Activated CD8-positive, alpha-beta memory T cell treated with anti-CD3 and anti-CD28 coated beads for 4 hours (primary cell): ENCODE measurements around the gene ZNF285.
"Not testable (repeated sequence)": the region's sequence is repeated elsewhere in the genome, so short reads cannot be mapped to it uniquely, and the experiment has no call there.

Experiments
- DNase-seq, 2 donors: peaks; one replicate each; pipeline ENCODE4 v3.0.0-alpha.2; 2020; ENCODE audit warnings: low read depth in 2 of 2

The ZNF285 gene

DNA sequence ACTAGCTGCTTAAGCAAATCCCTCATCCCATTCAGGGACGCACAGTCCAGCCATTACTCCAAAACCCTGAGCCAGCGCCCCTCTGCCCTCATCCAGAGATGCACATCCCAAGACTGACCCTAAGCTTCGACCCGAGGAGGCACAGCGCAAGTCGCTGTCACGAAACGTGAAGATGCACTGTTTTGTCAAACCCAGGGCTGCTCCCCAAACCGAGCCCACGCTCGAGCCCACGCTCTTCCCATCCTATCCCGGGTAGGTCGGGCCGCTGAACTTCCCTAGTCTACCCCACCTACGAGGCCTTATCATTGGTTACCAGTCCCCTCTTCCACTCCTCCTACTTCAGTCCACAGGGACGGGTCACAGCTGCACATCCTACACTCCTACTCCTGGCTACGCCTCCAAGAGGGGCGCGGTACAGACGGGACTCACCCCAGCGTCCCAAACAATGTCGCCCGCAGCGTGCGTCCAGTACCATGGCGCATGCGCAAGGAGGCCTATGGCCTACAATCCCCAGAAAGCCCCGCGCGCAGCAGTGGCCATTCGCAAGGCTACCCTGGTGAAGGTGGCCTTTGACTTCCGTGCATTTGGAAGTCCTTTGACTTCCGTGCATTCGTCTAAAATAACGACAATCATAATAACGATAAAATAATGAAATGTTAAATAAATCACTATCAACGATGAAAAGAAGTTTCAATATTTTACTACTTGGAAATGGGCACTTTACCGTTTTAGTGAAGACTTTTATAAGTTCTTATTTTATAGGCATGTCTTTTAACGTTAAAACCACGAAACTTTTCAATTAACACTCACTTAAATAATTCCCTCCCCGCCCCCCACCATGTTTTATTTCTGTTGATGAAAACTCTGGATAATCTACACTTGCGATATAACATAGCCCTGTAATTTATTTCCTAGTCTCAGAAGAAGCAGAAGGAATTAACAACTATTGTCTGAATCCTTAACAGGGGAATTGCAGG, at the start of gene ZNF285:
Gene ZNF285, minus strand, starts transcription at position 470 of the 977 bp plus-strand sequence. CDS start 4,395 bp downstream, outside the sequence.
- peak; percentile 48 to 58 for DNase-seq

GRCh38 chr19:44447916-44448674, 46.7 kb upstream of the ZNF285 start, which contains the start of gene ZNF229:
Gene ZNF229 (minus strand): TSS chr19:44448472. CDS start chr19:44442847, 5,625 bp downstream.
- peak; percentile 18 to 55 for DNase-seq

- DNase-seq = no peak
Observed at GRCh38 chr19:44438441-44438840, 37.0 kb upstream of the ZNF285 start.

DNA sequence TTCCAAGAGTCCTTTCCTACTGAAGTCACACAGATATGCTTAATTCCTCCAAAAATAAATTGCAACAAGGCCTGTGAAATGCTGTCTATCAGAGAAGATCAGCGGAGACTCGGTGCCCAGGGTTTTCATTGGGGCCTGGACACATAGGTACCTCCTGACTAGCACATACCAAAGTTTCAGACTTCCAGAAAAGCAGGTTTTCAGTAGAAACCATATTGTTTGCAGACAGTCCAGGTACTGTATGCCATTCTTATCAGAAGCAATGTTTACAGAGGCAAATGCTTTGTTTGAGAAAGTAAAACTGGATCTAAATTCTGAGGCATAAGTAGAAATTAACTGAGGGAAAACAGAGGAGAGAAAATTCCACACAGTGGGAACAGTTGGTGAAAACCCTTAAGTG, 34.0 kb upstream of the ZNF285 start:
- DNase-seq = no peak

DNA sequence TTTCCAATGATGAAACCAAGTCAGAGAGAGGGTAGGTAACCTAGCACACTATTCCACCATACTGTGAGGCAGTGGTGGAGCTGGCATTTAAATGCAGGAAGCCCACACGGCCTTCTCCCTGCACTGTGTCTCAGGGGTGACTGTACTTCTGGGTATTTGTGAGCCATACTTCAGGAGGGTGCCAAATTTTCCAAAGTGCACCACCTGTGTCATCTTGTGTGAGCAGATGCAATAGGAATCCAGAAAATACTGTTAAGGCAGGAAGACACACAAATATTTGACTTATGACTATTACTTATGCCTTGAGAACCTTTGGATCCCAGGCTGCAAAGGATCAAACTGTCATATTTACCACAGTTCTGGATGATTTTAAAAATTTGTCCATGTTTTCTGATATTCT, 29.5 kb upstream of the ZNF285 start:
- DNase-seq = no peak

DNA sequence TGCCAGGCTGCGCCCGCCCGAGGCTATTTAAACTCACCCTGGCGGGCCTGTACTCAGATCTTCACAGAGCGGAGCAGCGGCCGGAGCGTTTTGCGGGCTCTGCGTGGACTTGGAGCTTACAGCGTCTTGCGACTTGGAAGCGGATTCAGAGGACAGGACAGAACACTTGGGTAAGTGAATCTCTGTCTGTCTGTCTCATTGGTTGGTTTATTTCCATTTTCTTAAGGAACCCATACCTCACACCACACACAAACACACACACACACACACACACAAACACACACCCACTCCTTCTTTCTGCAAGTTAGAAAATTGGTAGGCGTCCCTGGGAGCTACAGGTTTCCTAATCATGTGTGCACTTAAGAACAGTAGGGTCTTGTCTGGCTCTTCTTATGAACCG, 14.1 kb upstream of the ZNF285 start:
- not testable (repeated sequence) for DNase-seq

GRCh38 chr19:44389268-44389667, 12.1 kb downstream of the ZNF285 start:
- DNase-seq = not testable (repeated sequence)

DNA sequence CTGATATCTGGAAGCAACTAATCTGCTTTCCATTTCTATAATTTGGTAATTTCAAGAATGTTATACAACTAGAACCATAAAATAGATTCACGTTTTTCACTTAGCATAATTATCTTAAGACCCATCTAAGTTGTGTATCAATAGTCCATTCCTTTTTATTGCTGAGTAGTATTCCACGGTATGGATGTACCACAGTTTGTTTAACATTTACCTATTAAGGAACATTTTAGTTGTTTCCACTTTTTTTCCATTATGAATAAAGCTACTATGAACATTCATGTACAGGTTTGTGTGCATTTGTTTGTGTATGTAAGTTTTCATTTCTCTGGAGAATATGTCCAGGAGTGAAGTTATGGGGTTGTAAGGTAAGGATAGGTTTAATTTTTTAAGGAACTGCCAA, 26.6 kb downstream of the ZNF285 start:
- DNase-seq = no peak

DNA sequence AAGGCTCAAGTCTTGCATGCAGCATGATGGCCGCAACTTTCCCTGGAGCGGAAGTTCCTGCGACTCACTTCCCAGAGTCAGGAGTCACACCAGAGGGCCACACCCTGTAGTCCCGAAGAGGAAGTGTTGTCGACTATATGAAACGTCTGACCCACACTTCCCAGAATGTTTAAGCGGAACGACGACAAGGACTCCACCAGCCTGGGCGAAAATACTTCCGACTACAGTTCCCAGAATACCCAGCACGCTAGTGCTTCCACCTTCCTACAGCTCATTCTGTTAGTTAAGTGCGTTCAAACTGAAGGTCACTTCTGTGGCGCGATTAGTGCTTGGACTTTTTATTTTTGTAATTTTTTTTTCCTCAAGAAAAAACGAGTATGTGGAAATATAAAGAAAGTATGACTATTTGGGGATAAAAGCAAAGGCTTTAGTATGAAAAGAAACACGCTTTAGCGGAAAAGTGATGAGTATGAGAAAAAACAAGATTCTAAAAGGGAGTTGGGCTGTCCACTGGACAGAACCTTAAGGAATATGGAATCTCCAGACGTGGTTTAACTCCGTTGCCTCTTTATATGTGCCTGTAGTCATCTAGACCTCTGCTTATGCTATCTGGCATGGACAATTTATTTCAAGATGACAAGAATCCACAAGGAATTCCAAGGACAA, 29.5 kb downstream of the ZNF285 start:
- DNase-seq = no peak

DNA sequence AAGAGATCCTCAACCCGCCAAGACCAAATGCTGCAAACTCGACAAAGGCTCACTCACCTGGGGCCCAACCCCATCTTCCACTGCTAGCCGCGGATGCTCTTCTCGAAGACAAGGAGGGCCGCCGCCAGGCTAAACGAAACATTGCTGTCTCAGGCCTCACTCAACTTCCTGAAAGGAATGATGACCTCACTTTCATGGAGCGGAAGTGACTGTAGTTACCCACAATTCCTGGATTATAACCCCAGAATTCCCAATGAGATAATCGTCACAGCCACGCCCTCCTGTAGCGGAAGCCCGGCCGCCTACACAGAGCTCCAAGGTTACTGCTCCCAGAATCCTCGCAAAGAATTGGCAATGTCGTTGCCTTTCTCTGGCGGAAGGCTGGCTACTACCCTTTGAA, 34.4 kb downstream of the ZNF285 start:
- DNase-seq = no peak

GRCh38 chr19:44356383-44357111, 44.9 kb downstream of the ZNF285 start, which contains the start of gene ZNF112:
Gene ZNF112 (minus strand): TSS chr19:44356680. CDS start chr19:44340539, 16,141 bp downstream.
- no peak for DNase-seq

- no peak for DNase-seq
Observed at GRCh38 chr19:44346556-44346955, 54.9 kb downstream of the ZNF285 start.

DNA sequence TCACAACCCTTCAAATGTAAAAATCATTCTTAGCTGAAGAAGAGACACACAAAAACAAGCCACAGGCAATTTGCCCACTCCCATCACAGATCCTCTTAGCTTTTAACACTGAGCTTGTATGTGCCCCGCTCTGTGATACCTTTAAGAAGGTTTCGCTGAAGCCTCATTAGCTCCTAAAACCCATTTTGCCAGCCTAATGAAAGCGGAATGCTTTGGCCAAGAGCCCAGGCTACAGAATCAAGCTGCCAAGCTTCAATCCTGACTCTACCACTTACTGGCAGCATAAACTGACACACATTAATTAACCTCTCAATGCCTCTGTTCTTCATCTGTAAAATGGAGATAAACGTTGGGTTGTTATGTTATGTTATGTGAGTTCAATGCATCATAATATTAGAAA, 55.4 kb downstream of the ZNF285 start:
- no peak for DNase-seq

DNA sequence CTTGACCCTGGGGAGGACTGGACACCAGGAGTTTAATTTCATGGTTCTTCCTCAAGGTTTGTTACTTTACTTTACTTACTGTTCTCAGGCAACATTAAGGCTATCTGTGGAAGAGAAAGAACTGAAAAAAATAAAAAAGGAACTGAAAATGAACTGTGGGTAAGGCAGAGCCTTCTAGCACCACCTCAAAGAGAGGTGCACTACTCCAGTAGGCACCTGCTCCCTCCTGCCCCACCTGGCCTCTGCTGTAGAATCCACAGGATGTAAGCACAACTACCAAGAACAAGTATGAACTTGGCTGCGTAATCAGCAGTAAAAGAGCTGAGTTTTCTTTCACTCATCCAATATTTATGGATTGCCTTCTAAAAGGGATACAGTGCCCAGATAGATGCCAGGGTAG, 57.2 kb downstream of the ZNF285 start:
- no peak for DNase-seq

GRCh38 chr19:44341794-44342193, 59.6 kb downstream of the ZNF285 start:
- DNase-seq = no peak

DNA sequence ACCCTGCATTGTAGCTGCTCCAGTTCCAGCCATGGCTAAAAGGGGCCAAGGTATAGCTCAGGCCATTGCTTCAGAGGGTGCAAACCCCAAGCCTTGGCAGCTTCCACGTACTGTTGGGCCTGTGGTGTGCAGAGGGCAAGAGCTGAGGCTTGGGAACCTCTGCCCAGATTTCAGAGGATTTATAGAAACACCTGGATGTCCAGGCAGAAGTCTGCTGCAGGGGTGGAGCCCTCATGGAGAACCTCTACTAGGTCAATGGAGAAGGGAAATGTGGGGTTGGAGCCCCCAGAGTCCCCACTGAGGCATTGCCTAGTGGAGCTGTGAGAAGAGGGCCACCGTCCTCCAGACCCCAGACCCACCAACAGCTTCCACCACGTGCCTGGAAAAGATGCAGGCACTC, 66.8 kb downstream of the ZNF285 start:
- DNase-seq = not testable (repeated sequence)
